WERI-Rb-1 (cell line): ENCODE results near the gene LRBA.

Experiments
- DNase-seq: peaks from one replicate; pipeline ENCODE4 v3.0.0-alpha.2; 2020
- H3K27ac ChIP-seq: fragments of 250-450 bp; sonication (Bioruptor Pico); 2 replicates; pipeline ENCODE4 v1.5.1; 2020; ENCODE audit warnings: mild to moderate bottlenecking, moderate library complexity
- H3K27me3 ChIP-seq: fragments of 250-450 bp; sonication (Bioruptor Pico); 2 replicates; pipeline ENCODE4 v1.5.1; 2021; ENCODE audit warnings: mild to moderate bottlenecking, low read depth, moderate library complexity; ENCODE audit not compliant: insufficient read depth, severe bottlenecking
- H3K36me3 ChIP-seq: fragments of 250-450 bp; sonication (Bioruptor Pico); 2 replicates; pipeline ENCODE4 v1.5.1; 2020; ENCODE audit warnings: mild to moderate bottlenecking, moderate library complexity
- H3K4me3 ChIP-seq: 2 replicates; pipeline ENCODE4 v1.5.1; 2011; ENCODE audit warnings: low read depth, mild to moderate bottlenecking, control low read depth, low read length
- H3K9me3 ChIP-seq: fragments of 250-450 bp; sonication (Bioruptor Pico); 2 replicates; pipeline ENCODE4 v1.5.1; 2021; ENCODE audit warnings: mild to moderate bottlenecking, moderate library complexity; ENCODE audit not compliant: severe bottlenecking
- TF ChIP-seq, protein P1 (sequence below): IDR thresholded peaks from 2 replicates; pipeline ENCODE4 v1.5.1; 2011; ENCODE audit warnings: low read depth, mild to moderate bottlenecking, control low read depth, inconsistent platforms, low read length

The LRBA gene

GRCh38 chr4:150717952-150718351, 297.1 kb downstream of the LRBA start:
- no peaks in the 10 kb centered on the region for H3K9me3 ChIP-seq
- DNase-seq, result no peak
- H3K36me3 ChIP-seq, result no peaks in the 10 kb centered on the region

GRCh38 chr4:150714462-150715438, 300.3 kb downstream of the LRBA start:
- TF ChIP-seq, protein P1, sequence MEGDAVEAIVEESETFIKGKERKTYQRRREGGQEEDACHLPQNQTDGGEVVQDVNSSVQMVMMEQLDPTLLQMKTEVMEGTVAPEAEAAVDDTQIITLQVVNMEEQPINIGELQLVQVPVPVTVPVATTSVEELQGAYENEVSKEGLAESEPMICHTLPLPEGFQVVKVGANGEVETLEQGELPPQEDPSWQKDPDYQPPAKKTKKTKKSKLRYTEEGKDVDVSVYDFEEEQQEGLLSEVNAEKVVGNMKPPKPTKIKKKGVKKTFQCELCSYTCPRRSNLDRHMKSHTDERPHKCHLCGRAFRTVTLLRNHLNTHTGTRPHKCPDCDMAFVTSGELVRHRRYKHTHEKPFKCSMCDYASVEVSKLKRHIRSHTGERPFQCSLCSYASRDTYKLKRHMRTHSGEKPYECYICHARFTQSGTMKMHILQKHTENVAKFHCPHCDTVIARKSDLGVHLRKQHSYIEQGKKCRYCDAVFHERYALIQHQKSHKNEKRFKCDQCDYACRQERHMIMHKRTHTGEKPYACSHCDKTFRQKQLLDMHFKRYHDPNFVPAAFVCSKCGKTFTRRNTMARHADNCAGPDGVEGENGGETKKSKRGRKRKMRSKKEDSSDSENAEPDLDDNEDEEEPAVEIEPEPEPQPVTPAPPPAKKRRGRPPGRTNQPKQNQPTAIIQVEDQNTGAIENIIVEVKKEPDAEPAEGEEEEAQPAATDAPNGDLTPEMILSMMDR, result no peak

More at GRCh38 chr4:150717952-150718351, 297.1 kb downstream of the LRBA start:
- Histone ChIP-seq H3K4me3 (no peak overlapping the region), H3K27ac (no peak overlapping the region), H3K27me3 (no peaks in the 10 kb centered on the region)
- TF ChIP-seq, protein P1, result no peak

GRCh38 chr4:150713251-150713650, 301.8 kb downstream of the LRBA start:
- no peaks in the 10 kb centered on the region for H3K27me3 ChIP-seq
- H3K9me3 ChIP-seq, result no peaks in the 10 kb centered on the region
- TF ChIP-seq, protein P1, result no peak
- no peak overlapping the region for H3K4me3 ChIP-seq
- DNase-seq, result no peak
- H3K36me3 ChIP-seq, result no peaks in the 10 kb centered on the region
- no peak overlapping the region for H3K27ac ChIP-seq

More at GRCh38 chr4:150714462-150715438, 300.3 kb downstream of the LRBA start:
- Histone ChIP-seq H3K9me3 (no peaks in the 10 kb centered on the region), H3K27ac (no peak overlapping the region), H3K4me3 (no peak overlapping the region), H3K27me3 (no peaks in the 10 kb centered on the region), H3K36me3 (no peaks in the 10 kb centered on the region)
- DNase-seq, result no peak

DNA sequence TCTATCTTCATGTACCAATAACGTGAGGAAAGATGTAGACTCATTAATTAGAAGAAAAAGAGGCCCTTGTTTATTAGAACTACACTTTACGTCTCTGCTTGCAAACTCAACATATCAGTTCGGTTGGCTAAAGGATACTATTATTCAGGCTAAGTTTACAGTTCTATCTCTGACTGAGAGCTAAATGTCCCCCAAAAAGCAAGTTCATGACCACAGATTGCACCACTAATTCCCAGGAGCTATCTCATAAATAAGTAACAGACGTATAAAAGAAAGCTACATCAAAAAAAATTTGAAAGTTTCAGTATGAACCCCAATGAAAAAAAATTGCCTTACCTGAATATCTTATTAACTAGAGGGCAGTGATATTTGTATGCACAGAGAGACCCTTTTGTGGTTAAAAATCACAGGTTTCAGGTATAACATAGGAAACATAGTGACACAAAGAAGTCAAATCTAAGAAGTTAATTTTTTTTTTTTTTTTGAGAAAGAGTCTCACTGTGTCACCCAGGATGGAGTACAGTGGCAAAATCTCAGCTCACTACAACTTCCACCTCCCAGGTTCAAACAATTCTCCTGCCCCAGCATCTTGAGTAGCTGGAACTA, 304.2 kb downstream of the LRBA start:
- no peak for DNase-seq
- Histone ChIP-seq H3K36me3 (no peaks in the 10 kb centered on the region), H3K27me3 (no peaks in the 10 kb centered on the region), H3K9me3 (no peaks in the 10 kb centered on the region), H3K27ac (no peak overlapping the region), H3K4me3 (no peak overlapping the region)
- TF ChIP-seq, protein P1, result no peak

DNA sequence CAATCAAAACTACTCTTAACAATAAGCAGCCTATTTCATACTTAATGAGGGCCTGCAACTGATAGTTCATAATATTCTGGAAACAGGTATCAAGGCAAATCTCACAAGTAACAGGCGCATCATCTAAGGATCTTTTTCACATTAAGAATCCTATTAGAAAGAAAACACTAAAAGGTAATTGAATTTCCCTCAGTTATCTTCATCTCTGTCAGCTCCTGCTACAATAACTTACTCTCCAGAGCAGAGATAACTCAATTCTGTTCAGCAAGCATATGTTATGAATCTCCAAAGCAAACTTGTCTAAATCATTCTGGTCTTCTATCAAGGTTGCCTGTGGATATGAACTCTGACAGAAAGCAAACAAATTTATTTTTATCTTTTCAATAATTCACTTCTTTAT, 307.1 kb downstream of the LRBA start:
- TF ChIP-seq, protein P1, result no peak
- Histone ChIP-seq H3K4me3 (no peak overlapping the region), H3K9me3 (no peaks in the 10 kb centered on the region), H3K27me3 (no peaks in the 10 kb centered on the region), H3K36me3 (no peaks in the 10 kb centered on the region), H3K27ac (no peak overlapping the region)
- no peak for DNase-seq
